ENCODE measurements around the gene FAM53B. TPM values are rescaled to one million over a fixed set of nuclear protein-coding genes. Genes with fewer than 3 reads are reported as not detected.

The FAM53B gene
- total RNA-seq, 4 donors from 2014 or later: 41.0 to 110 (median 50.0) TPM

GRCh38 chr10:124725791-124726190 is 18.4 kb downstream of the FAM53B start:
- Histone ChIP-seq H3K4me3 (no peak overlapping the region), H3K9me3 (no peaks in the 10 kb centered on the region), H3K27me3 (no peaks in the 10 kb centered on the region), H3K27ac (peak overlapping the region in 1 of 4 donors; percentile 86), H3K4me1 (peaks cover 56 to 99% (median 78%) of the 10 kb centered on the region in 4 donors), H3K36me3 (no peaks in the 10 kb centered on the region)
- intact Hi-C loops (cut with DNase I; ENCODE audit: low total_unique reads): no loop called here
- in situ Hi-C loops (cut with MboI; ENCODE audit: low pct_ligation_motif_present in 1 of 4, low pct_unique_long_range_greater_than_20kb in 1 of 4, low sequenced_read_pairs in 3 of 4): loop anchor here in 1 of 4 donors (25.0 kb wide), 1 partner anchor 88 kb away; no protein-coding TSS in a partner anchor
- 91% methylated on average over 7 of the region's 7 CpGs; no CpG with 5 or more reads in 1 of the 2 donors for WGBS, 2 donors (ENCODE audit: low coverage in 1 of 2)
- no peak for TF ChIP-seq CTCF (IDR thresholded peaks at IDR 0.05)
- TF ChIP-seq POLR2A (IDR thresholded peaks at IDR 0.05): no peak
- TF ChIP-seq EP300 (IDR thresholded peaks at IDR 0.05; ENCODE audit: low read depth): no peak
- no peak for TF ChIP-seq POLR2AphosphoS5 (IDR thresholded peaks at IDR 0.05)
- DNase-seq: no peak

- Histone ChIP-seq H3K27me3 (no peaks in the 10 kb centered on the region), H3K9me3 (no peaks in the 10 kb centered on the region), H3K27ac (peak overlapping the region; percentile 76 to 86 (median 80)), H3K4me3 (no peak overlapping the region), H3K36me3 (no peaks in the 10 kb centered on the region), H3K4me1 (peaks cover 56 to 99% (median 80%) of the 10 kb centered on the region in 4 donors)
- 93% methylated on average over 9 of the region's 9 CpGs; no CpG with 5 or more reads in 1 of the 2 donors for WGBS, 2 donors (ENCODE audit: low coverage in 1 of 2)
- DNase-seq: no peak
- no peak for TF ChIP-seq CTCF (IDR thresholded peaks at IDR 0.05)
- TF ChIP-seq POLR2A (IDR thresholded peaks at IDR 0.05): no peak
- no peak for TF ChIP-seq POLR2AphosphoS5 (IDR thresholded peaks at IDR 0.05)
- no peak for TF ChIP-seq EP300 (IDR thresholded peaks at IDR 0.05; ENCODE audit: low read depth)
- intact Hi-C loops (cut with DNase I; ENCODE audit: low total_unique reads): no loop called here
- in situ Hi-C loops (cut with MboI; ENCODE audit: low pct_ligation_motif_present in 1 of 4, low pct_unique_long_range_greater_than_20kb in 1 of 4, low sequenced_read_pairs in 3 of 4): loop anchor here in 1 of 4 donors (25.0 kb wide), 1 partner anchor 88 kb away; no protein-coding TSS in a partner anchor
Observed at GRCh38 chr10:124725171-124725631, 19.0 kb downstream of the FAM53B start.

GRCh38 chr10:124724279-124725027 is 19.7 kb downstream of the FAM53B start:
- Histone ChIP-seq H3K4me3 (no peak overlapping the region), H3K36me3 (no peaks in the 10 kb centered on the region), H3K4me1 (peaks cover 60 to 99% (median 81%) of the 10 kb centered on the region in 4 donors), H3K27me3 (no peaks in the 10 kb centered on the region), H3K9me3 (no peaks in the 10 kb centered on the region), H3K27ac (peak overlapping the region; percentile 76 to 86 (median 80))
- intact Hi-C loops (cut with DNase I; ENCODE audit: low total_unique reads) (no loop called here), in situ Hi-C loops (cut with MboI; ENCODE audit: low pct_ligation_motif_present in 1 of 4, low pct_unique_long_range_greater_than_20kb in 1 of 4, low sequenced_read_pairs in 3 of 4) (loop anchor here in 1 of 4 donors (25.0 kb wide), 1 partner anchor 87 kb away; no protein-coding TSS in a partner anchor)
- 61% methylated on average over 20 of the region's 20 CpGs; no CpG with 5 or more reads in 1 of the 2 donors for WGBS, 2 donors (ENCODE audit: low coverage in 1 of 2)
- DNase-seq: peak; percentile 69
- TF ChIP-seq EP300 (IDR thresholded peaks at IDR 0.05; ENCODE audit: low read depth) (no peak), POLR2A (IDR thresholded peaks at IDR 0.05) (no peak), CTCF (IDR thresholded peaks at IDR 0.05) (no peak), POLR2AphosphoS5 (IDR thresholded peaks at IDR 0.05) (no peak)

GRCh38 chr10:124723826-124724225 is 20.4 kb downstream of the FAM53B start:
- H3K4me3 ChIP-seq: no peak overlapping the region
- 54 to 58% methylated on average over 3 to 9 of the region's 9 CpGs for WGBS, 2 donors (ENCODE audit: low coverage in 1 of 2)
- peak overlapping the region; percentile 76 to 86 (median 80) for H3K27ac ChIP-seq
- no peaks in the 10 kb centered on the region for H3K27me3 ChIP-seq
- H3K36me3 ChIP-seq: no peaks in the 10 kb centered on the region
- TF ChIP-seq CTCF (IDR thresholded peaks at IDR 0.05) (no peak), POLR2AphosphoS5 (IDR thresholded peaks at IDR 0.05) (no peak), EP300 (IDR thresholded peaks at IDR 0.05; ENCODE audit: low read depth) (no peak), POLR2A (IDR thresholded peaks at IDR 0.05) (no peak)
- no peaks in the 10 kb centered on the region for H3K9me3 ChIP-seq
- H3K4me1 ChIP-seq: peaks cover 58 to 99% (median 81%) of the 10 kb centered on the region in 4 donors
- intact Hi-C loops (cut with DNase I; ENCODE audit: low total_unique reads) (no loop called here), in situ Hi-C loops (cut with MboI; ENCODE audit: low pct_ligation_motif_present in 1 of 4, low pct_unique_long_range_greater_than_20kb in 1 of 4, low sequenced_read_pairs in 3 of 4) (no loop called here)
- DNase-seq: no peak
